DMS 273 (cell line): ENCODE results near the gene NXF1.
A peak's percentile ranks its signal among the peaks of the same experiment; 100 is the strongest.
"Not testable (repeated sequence)": the region's sequence is repeated elsewhere in the genome, so short reads cannot be mapped to it uniquely, and the experiment has no call there.

ENCODE experiments used
- DNase-seq: peaks from one replicate; lab custom pipeline; 2025; ENCODE audit not compliant: unreplicated experiment; lab: John Stamatoyannopoulos, UW

Gene NXF1

DNA sequence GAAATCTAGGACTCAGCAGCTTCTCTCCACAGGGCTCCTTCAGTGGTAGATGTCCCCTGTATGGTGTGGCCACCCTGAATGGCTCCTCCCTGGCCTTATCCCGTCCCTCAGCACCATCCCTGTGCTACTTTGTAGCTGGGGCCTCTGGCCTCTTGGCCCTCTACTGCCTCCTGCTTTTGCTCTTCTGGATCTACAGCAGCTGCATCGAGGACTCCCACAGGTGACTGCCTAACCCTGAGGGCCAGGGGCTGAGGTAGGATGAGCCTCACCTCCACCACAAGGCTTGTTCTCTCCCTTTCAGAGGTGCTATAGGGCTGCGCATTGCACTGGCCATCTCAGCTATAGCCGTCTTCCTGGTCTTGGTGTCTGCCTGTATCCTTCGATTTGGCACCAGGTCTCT, 16.2 kb downstream of the NXF1 start:
- DNase-seq = no peak

DNA sequence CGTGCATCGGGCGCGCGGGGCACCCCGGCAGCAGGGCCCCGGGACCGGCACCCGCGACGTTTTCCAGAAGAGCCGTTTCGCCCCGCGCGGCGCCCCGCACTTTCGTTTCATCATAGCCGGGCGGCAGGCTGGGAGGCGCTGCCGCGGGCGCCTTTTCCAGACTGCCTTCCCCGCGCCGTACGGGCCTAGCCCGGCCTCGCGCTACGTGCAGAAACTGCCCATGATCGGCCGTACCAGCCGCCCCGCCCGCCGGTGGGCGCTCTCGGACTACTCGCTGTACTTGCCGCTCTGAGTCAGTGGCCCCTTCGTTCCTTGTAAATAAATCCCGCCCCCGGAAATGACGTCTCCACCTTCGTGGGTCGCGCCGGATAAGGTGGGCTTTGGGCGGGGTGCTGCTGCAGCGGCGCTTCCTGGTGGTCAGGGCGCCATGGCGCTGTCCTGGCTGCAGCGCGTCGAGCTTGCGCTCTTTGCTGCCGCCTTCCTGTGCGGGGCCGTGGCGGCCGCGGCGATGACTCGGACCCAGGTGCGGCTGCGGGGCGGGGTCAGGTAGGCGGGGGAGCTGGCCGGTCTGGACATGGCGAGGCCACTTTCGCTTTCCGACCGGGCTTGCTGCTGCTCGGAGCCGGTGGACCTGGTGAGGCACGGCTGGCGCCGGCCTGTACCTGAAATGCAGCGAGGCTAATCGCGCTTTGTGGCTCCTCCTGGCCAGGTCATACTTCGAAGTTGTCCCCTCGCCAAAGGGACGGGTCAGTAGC, 18.1 kb downstream of the NXF1 start, which contains the start of gene TMEM179B:
Gene TMEM179B, plus strand, starts transcription at position 398 of the 755 bp plus-strand sequence. Its CDS starts 30 bp downstream, at position 428.
- peak; percentile 98 for DNase-seq

DNA sequence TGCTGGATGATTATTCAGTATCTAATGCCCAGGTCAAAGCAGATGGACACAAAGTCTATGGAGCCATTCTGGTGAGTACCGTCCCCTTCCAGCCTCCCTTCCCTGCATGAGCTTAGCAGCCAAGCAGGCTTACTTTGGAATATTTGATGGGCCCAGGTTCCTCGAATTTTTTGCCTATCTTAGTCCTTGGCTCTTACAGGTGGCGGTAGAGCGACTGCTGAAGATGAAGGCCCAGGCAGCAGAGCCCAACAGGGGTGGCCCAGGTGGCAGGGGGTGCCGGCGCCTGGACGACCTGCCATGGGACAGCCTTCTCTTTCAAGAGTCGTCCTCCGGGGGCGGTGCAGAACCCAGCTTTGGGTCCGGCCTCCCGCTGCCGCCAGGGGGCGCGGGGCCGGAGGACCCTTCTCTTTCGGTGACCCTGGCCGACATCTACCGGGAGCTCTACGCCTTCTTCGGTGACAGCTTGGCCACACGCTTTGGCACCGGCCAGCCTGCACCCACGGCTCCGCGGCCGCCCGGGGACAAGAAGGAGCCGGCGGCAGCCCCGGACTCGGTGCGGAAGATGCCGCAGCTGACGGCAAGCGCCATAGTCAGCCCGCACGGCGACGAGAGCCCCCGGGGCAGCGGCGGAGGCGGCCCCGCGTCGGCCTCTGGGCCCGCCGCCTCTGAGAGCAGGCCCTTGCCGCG, 18.8 kb downstream of the NXF1 start:
- DNase-seq = peak; percentile 90

DNA sequence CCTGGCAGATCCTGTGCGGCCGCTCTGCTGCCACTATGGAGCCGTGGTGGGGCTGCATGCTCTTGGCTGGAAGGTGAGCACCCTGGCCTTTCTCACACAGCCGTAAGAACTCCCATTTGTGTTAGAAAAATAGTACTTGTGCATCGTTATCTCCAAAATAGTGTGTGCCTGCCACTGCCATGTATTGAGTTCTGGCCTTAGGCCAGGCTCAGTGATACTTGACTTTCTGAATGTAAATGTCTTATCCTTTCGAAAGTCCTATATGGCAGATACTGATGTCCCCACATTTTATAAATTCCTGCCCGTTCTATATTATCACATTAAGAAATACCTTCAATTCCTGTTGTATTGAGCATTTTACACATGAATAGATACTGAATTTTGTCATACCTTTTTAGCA, 22.5 kb downstream of the NXF1 start:
- DNase-seq = no peak

DNA sequence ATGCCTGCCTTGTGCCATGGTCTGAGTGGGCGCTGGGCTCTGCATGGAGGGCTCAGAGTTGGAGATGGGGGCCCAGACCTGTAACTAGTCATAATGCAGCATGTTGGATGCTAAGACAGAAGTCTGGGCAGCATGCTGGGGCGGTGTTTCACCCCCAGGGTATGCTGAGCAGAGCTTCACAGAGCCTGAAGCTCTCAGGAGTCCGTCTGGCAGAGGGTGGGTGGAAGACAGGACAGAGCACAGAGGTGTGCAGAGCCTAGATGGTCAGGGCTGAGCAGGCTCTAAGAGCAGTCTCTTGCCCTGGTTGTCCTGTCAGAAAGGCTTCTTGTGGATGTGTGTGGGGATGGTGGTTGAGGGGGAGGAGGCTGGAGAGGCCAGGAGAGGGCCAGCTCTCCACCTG, 26.8 kb downstream of the NXF1 start:
- no peak for DNase-seq

DNA sequence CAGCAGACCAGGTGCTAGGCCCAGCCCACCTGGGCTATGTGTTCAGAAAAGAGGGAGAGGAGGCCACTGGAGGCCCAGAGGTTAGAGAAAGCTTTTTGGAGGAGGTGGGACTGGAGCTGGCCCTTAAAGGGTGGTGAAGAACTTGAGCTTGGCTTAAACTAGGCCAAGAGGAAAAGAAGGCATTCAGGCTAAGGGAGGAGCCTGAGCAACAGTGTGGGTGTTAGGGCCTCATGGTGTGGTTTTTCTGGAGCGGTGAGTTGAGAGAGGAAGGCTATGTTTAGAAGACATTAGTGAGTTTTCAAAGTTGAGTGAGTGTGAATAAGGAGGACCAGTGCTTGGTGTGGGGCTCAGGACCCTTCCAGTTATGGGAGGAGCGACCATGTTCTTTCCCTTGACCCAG, 27.9 kb downstream of the NXF1 start:
- no peak for DNase-seq

DNA sequence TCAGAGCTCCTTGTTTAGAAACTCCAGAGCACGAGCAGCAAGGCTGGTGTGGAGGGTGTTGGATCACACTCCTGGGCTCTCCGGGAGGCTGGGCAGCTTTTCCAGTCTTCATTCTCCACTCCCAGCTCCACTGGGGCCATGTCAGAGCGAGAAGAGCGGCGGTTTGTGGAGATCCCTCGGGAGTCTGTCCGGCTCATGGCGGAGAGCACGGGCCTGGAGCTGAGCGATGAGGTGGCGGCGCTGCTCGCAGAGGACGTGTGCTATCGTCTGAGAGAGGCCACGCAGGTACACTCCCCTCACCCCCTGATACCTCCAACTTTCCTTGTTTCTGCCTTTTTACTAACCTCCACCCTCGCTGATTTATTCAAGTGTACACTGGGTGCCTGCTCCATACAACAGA, 29.6 kb downstream of the NXF1 start:
- DNase-seq = no peak

DNA sequence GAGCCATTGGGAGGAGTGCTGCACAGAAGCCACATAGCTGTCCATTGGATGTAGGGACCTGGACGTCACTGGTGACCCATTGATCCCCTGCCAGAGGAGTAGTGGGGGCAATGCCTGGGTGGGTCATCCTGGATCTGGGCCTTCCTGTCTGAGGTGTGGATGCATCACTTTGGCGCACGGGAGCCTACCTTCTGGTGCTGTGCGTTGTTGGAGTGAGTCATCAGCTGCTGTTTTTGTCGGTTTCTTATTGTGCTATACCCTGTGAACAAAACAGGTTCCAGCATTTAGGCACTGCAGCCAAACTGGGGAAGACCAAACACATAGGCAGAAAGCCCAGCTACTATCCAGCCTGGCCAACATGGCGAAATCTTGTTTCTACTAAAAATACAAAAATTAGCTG, 30.8 kb downstream of the NXF1 start:
- DNase-seq = no peak

DNA sequence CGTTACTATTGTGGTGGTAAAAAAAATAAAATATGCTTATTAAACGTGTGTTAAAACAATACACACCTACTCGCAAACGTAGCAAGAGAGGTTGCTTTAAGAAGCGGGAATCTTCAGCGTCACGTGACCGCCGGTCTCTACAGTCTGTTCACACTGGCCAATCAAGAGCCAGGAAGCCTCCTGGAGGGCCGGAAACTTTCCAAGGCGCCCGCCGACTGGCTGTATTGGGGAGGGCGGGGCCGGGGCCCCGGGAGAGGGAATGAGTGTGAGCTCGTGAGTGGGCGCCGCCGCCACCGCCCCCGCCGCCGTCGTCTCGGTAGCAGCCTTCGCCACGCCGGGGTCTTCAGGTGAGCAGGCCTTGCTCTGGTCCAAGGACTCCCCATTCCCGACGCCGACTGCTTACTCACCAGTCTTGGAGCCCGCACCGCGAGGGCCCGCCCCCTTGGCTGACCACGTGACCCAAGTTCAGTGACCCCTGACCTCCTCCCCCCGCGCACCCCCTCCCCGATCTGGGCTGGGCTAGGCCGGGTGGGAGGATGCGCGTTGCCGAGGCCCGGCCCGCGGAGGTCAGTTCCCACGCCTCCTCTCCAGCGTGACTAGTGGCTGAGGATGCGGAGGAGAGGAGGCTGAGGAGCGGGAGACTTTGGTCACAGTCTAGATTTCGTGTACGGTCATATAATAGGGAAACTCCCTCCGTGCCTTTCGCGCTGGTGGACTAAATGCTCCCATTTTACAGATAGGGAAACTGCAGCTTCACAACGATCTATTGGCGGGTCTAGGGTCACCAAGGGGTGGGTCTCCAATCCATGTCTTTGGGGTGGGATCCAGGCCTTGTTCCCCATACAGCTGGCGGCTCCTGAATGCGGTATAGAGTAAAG, 33.9 kb downstream of the NXF1 start, which contains the start of gene TAF6L:
Gene TAF6L, plus strand, starts transcription at position 253 of the 878 bp plus-strand sequence. CDS start 4,388 bp downstream, outside the sequence.
- peak; percentile 98 for DNase-seq

DNA sequence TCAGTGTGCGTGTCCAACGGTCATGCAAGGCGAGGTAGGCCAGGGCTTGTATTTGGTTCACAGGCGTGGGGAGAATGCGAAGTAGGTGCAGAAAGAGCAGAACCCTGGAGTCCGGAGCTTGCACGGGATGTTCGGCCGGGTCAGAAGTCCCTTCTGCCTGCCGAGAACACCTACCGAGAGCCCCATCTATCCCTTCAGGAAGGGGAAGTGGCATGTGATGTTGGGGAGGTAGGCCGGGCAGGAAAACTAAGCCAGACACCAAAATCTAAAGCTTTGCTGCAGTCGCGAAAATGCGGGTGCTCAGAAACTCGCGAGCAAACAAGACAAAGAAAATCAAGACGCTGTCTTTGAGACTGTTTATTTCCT, 34.5 kb downstream of the NXF1 start:
- DNase-seq = no peak

DNA sequence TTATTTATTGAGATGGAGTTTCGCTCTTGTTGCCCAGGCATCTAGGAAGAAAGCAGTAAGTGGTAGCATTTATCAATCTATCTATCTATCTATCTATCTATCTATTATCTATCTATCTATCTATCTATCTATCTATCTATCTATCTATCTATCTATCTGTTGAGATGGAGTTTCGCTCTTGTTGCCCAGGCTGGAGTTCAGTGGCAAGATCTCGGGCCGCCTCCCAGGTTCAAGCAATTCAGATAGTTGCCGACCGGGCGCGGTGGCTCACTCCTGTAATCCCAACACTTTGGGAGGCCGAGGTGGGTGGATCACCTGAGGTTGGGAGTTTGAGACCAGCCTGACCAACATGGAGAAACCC, 44.4 kb downstream of the NXF1 start:
- not testable (repeated sequence) for DNase-seq

DNA sequence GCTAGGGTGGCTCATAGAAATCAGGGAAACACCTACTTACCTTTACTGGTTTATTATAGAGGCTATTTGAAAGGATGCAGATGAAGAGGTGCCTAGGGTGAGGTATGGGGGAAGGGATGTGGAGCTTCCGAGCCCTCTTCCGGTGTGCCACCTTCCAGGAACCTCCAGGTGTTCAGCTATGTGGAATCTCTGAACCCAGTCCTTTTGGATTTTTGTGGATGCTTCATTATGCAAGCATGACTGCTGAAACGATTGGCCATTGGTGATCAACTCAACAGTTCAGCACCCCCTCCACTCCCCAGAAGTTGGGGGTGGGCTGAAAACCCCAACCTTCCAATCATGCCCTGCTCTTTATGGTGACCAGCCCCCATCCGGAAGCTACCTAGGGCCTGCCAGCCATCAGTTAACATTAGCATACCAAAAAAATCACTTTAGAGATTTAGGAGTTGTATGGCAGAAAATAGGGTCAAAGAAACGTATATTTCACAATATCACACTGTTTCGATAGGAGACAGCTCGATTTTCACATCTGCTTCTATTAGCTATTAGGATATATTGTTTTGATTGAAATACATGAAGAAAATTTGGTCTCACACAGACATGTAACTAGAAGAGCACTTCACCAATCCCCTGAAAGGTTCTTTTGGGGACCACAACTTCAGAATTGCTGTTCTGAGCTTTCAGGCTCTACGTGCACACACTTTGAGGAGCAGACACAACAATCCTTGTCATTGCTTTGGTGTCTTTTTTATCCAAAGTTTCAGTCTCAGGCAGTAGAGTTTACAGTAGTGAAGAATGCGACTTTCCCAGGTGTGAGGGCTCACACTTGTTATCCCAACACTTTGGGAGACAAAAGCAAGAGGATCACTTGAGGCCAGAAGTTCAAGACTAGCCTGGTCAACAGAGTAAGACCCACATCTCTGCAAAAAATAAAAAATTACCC, 47.1 kb downstream of the NXF1 start:
- no peak for DNase-seq

DNA sequence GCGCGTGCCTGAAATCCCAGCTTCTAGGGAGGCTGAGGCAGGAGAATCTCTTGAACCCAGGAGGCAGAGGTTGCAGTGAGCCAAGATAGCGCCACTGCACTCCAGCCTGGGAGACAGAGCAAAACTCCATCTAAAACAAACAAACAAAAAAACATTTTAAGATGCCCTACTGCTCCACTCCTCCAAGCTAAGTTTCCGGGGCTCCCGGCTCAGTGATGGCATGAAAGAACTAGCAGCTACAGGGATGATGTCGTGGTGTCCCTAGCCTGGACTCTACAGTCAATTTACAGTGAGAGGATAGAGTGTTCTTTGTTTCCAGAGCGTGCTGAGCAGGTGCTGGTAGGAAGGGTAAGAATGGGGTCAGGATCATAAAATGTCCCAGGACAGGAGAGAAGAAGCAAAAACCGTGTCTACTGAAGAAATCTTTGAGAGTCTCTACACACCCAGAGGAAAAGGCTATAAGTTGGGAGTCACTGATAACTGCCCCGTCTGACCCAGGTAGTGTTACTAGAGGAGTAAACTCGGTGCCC, 50.1 kb downstream of the NXF1 start:
- DNase-seq = no peak

DNA sequence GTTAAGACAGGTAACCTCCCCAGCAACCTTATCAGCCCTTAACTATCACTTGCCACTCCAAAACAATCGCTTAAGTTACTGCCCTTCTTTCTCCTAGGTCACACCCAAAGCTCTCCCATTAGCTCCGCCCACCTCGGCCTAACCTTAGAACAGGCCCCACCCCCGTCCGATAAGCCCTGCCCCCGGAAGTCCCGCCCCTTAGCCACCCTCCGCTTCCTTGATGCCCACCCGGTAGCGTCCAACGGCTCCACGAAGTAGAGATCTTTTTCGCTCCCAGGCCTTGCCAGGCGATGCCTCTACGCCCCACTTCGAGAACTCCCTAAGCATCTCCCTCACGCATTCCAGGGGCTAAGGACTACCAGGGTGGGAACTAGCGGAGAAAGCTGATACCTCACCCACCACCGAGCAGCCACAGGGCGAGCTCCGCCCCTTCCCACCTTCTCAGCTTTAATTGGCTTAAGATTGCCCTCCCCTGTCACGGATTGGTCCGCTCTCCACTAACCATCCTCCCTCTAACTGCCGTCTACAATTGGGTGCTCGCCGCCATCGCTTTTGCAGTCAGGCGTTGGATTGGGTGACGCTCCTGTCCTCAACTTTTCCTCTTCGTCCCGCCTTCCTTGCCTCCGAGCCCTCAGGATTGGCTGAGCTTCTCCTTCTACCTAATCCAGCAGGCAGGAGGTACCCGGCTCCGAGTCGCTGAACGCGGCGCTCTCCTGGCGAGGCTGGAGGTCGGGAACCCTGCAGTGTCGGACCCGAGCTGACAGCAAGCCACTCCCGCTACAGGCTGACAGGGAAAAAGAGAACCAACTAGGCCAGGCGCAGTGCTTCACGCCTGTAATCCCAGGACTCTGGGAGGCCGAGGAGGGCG, 51.3 kb downstream of the NXF1 start, which contains the start of gene ZBTB3:
Gene ZBTB3, minus strand, starts transcription at position 425 of the 868 bp plus-strand sequence. CDS start 496 bp downstream, outside the sequence.
- peak; percentile 98 for DNase-seq

DNA sequence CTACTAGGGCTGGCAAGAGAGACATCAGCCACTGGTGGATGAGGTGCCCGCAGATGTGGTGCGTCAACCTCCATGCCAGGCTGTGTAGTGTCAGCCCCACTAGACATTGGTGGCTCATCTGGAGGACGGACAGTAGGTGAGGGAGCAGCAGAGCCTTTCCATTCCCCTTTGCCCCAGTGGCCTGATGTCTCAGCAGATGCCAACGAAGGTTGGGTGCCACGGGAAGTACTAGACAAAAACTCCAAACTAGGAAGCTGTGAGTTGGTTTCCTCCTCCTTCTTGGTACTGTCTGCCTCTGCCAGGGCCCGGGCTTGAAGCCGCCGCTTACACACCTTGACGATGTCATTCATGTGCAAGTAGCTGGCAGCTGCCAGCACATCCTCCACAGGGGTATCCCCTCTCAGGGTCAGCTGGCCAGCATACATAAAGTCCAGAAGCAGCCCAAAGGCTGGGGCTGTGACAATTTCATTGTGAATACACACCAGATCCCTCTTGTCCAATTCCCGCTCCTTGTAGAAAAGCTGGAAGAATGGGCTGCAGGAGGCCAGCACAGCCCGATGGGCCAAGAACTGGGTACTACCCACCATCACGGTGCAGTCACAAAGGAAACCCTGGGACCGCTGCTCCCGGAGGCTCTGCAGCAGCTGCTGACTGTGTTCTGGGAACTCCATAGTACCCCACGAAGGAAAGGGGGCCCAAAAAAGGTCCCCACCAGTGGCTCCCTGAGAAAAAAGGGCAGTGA, 52.1 kb downstream of the NXF1 start:
- no peak for DNase-seq

DNA sequence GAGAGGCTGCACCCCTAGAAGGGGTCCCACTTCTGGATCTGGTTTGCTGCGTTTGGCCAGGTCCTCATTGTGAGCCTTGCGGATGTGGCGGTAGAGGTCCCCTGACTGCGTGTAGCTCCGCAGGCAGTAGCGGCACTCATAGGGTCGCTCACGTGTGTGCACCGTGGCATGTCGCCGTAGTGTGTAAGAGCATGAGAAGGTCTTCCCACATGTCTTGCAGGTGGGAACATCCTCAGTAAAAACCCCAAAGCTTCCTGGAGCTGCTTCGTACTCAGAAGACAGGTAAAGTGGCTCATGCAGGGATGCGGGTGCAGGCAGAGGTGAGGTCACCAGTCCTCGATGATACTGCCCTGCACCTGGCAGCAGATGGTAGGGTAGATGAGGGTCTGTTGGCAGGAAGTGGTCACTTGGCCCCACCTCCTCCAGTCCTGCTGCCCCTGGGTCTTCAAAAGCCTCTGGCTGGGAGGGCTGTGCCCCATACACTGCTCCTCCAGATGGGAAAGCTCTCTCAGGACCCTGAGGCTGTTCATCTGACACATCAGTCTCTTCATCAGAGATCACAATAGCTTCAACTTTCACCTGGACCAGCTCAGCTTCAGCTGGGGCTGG, 53.0 kb downstream of the NXF1 start:
- no peak for DNase-seq

DNA sequence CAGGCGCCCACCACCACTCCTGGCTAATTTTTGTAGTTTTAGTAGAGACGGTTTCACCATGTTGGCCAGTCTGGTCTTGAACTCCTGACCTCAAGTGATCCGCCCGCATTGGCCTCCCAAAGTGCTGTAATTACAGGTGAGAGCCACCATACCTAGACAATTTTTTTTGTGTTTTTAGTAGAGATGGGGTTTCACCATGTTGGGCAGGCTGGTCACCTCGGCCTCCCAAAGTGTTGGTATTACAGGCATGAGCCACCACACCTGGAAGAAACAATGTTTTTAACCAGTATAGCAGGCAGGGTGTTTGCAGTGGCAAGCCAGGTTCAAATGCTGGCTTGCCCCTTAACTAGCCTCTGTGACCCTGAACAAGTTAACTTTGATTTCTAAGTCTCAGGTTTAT, 55.3 kb downstream of the NXF1 start:
- not testable (repeated sequence) for DNase-seq
